Measurements from ENCODE around the gene BACH2.
"Not testable (repeated sequence)": the region's sequence is repeated elsewhere in the genome, so short reads cannot be mapped to it uniquely, and the experiment has no call there.

The BACH2 gene

DNA sequence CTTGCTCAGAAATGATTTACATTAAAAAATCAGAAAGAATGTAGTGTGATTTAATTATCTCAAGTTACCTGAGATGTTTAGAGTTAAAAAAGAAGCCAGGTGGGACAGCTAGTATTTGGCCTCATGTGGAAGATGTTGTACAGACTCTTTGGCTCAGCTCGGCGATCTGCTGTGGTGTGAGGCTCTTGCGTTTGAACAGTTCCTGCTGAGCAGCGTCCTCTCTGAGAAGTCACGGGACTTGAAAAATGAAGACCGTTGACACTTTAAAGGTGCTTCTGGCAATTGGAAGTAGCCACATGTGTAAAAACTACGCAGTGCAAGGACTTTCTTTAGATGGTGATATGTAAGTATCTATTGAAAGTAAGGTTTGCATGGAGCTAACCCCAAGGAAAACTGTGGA lies 169.0 kb downstream of the BACH2 start:
- DNase-seq (ENCODE audit: low read depth, low spot score): no peak

DNA sequence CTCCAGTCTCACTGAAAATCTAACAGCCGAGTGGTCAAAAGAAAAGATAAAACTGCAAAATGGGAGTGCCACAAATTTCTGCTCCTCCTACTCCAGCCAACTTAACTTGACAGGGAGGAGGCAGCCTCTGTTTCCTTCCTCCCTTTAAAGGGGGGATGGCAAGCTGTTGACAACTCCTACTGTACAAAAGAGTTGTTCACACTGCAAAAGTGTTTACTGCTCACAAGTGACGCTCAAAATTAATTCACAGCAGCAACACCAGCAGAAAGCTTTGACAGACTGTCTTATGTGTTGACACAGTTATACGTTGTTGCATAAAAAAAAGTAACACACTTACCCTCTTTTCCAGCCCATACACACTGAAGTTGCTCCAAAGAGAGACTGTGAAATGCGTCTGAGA lies 169.8 kb downstream of the BACH2 start:
- DNase-seq (ENCODE audit: low read depth, low spot score): no peak

DNA sequence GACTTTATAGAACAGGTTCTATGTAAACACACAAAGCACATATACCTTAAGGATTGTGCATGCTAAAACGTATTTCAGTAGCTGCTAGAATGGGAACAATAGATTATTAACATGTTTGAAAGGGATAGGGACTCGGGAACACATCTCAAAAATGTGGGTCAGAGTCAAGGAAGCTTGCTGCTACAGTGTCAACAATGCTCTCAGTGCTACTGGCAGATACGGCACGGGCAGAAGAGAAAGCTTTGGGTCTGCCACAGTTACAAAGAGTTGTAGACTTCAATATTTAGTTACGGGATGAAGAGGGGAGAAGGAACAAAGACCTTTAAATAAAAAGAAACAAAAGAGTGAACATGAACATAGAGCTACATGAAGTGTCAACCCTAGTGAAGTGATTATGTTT lies 170.5 kb downstream of the BACH2 start:
- DNase-seq (ENCODE audit: low read depth, low spot score): no peak

DNA sequence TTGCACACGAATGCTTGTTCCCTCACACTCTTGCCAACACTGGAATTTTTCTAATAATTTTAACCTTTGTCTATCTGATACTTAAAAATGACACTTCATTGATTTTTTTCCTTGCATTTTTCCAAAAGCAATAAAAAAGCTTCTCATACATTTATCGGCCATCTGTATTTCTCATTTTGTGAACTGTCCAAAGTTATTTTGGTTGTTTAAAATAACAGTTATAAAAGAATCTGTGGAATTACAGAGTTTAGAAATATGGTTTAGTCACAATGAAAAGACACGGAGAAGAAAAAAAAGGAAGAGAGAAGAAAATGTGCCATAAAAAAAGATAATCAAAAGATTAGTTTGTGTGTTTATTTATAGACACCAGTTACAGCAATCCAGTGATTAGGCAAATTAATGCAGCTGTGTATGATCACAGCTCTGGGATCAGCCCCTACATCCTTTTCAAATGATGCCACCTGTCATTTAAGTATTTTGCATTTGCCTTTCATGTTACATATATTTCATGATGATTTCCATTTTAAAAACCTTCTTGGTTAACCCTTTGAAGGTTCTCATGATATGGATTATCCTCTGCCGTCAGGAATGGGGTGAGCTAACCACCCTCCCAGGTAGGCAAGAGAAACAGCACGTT lies 171.7 kb downstream of the BACH2 start:
- no peak for DNase-seq (ENCODE audit: low read depth, low spot score)

DNA sequence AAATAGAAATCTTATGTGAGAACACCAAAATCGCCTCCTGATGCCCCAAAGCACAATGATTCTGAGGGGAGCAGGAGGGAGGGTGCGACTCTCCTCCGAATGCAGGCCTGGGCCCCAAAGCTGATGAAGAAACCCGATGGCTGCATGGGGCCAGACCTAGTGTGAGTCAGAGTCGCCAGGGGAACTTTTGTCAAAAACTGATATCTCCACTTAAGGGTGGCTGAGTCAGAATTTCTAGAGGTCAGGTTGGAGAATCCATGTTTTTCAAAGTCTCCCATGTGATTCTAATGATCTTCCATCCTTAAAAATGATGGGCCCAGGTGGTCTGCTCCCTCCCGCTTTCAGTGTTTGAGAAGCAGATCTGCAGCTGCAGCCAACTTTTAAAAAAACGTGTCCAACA lies 172.8 kb downstream of the BACH2 start:
- DNase-seq (ENCODE audit: low read depth, low spot score): peak; percentile 16

DNA sequence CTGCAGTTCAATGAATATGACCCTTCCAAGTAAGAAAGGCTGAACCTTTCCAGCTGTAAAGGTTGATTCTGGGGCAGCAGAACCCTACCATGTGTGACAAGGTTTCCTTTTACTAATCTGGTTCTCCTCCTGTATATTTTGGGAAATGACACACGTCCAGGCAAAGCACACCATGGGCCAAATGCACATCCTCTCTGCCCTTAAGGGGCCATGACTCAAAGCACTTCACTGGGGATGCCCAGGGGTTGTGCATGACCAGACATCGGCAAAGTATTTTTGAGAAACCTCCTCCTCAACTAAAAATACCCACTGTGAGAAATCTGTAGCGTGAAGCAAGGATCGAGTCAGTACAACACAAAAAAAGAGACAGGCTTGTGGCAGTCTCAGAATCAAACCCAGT lies 174.7 kb downstream of the BACH2 start:
- DNase-seq (ENCODE audit: low read depth, low spot score): no peak

DNA sequence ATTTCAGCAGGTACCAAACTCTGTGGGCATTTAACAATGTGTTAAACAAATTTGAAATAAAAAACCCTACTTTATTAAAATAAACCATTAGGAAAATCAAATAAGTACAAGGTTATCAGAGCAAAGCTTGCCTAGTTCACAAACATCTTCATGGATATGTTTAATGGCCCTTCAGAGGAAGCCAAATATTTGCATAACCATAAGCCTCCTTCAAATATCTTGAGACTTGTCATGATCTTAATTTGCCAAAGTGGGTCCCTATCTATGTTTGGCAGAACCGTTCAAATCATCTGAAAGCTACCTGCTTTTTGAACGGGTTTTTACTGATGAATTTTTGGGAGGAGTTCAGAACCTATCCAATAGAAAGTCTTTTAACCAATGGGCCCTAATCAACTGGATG lies 176.3 kb downstream of the BACH2 start:
- DNase-seq (ENCODE audit: low read depth, low spot score): no peak

DNA sequence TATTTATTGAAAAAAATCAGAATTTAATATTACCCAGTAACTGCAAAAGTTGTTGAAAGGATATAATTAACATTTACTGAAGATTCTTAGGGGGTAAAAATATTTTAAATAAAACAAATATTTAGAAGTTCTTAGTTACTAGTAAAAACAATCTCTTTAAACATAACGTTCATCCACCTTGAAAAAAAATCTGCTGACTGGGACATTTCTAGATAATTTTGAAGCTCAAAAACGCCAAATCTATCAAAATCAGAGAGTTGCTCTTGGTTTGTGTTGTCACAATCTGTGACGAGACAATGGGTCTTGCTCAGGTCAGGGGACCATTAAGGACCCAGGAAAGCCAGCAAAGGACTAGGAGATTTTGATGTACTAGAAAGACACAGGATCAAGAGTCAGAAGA lies 177.0 kb downstream of the BACH2 start:
- DNase-seq (ENCODE audit: low read depth, low spot score): no peak

DNA sequence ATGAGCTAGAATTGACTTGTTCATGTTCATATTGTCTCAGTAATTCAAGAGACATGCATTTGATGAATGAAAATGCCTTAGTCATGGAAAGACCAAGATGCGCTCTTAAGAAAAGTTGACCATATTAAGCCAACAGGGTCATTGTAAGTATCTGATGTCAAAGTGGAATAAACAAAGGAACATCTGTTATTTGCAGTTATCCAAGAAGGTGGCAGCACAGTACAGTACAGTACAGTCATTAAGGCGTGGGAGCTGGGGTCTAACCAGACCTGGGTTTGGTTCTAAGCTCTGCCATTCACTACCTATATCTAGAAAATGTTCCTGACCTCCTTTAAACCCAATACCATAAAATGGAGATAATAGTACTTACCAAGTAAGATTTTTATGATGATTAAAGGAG lies 178.1 kb downstream of the BACH2 start:
- DNase-seq (ENCODE audit: low read depth, low spot score): no peak

DNA sequence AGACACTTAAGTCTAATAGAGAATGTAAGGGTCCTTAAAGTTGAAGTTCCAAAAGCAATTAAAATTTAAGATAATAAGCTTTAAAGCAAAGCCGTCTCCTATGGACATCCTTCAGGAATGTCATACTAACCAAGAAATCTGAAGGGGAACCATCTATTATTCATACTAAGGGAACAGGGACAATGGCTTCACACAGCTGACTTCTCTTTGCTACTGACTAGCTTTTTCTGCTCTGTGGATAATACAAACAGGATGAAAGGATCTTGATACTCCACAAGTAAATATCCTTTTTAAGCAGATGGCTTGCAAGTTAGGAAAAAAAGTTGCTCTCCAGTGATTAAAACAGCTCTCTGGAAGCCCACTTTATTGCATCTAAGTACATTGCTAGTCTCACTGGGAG lies 178.6 kb downstream of the BACH2 start:
- no peak for DNase-seq (ENCODE audit: low read depth, low spot score)

DNA sequence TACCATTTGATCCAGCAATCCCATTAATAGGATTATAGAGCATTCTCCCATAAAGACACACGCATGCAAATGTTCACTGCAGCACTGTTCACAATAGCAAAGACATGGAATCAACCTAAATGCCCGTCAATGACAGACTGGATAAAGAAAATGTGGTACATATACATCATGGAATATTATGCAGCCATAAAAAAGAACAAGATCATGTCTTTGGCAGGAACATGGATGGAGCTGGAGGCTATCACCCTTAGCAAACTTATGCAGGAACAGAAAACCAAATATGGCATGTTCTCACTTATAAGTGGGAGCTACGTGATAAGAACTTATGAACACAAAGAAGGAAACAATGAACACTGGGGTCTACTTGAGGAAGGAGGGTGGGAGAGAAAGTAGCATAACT lies 180.5 kb downstream of the BACH2 start:
- DNase-seq (ENCODE audit: low read depth, low spot score): not testable (repeated sequence)

DNA sequence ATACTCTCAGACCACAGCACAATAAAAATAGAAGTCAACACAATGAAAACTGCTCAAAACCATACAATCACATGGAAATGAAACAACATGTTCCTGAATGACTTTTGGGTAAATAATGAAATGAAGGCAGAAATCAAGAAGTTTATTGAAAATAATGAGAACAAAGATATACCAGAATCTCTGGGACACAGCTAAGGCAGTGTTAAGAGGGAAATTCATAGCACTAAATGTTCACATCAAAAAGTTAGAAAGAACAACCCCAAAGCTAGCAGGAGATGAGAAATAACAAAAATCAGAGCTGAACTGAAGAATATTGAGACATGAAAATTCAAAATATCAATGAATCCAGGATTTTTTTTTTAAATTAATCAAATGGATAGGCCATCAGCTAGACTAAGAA lies 183.3 kb downstream of the BACH2 start:
- no peak for DNase-seq (ENCODE audit: low read depth, low spot score)

DNA sequence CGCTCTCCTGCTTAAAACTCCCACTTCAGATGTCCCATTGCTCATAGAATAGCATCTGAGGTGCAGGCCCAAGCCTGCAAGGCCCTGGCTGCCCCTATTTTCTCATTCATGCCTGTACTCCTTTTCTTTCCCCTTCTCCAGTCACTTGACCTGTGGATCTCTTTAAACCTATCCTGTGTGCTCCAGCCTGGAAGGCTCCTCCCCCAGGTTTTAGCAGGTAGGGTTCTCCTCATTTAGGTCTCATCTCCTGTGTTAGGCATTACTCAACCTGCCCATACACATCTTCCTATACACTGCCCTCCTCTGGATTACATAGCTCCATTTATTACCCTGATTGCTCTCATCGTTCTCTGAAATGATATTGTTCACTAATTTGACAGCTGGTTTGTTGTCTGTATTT lies 185.3 kb downstream of the BACH2 start:
- DNase-seq (ENCODE audit: low read depth, low spot score): no peak

DNA sequence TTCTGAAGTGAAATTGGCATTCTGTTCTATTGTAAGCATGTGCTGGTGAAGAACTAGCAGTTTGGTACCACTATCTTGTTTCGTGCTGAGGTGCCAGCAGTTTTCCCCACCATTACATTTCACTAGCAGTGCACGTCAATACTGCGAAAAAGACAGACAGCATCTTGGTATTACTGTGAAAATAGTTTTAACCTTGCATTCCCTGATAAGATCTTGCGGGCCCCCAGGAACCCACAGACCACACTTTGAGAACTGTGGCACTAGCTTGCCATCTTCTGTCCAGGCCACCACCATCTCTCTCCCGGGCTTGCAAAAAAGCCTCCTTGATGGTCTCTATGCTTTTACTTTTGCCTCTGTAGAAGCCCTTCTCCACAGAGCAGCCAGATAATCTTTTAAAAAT lies 185.7 kb downstream of the BACH2 start:
- no peak for DNase-seq (ENCODE audit: low read depth, low spot score)

DNA sequence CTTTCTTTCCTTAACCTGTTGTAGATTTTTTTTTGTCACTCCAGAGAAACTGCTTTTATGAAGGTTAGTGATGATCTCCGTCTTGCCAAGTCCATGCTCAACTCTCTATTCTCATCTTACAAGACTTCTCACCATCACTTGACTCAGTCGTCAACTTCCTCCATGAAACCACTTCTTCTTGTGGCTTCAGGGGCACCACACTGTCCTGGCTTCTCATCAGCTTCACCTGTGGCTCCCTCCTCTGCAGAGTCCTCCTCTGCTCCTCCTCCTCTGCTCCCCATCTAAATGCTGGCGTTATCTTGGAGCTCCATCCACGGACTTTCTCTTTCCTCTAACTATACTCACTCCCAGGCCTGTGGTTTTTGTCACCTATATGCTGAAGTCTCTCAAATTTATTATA lies 187.5 kb downstream of the BACH2 start:
- DNase-seq (ENCODE audit: low read depth, low spot score): no peak

DNA sequence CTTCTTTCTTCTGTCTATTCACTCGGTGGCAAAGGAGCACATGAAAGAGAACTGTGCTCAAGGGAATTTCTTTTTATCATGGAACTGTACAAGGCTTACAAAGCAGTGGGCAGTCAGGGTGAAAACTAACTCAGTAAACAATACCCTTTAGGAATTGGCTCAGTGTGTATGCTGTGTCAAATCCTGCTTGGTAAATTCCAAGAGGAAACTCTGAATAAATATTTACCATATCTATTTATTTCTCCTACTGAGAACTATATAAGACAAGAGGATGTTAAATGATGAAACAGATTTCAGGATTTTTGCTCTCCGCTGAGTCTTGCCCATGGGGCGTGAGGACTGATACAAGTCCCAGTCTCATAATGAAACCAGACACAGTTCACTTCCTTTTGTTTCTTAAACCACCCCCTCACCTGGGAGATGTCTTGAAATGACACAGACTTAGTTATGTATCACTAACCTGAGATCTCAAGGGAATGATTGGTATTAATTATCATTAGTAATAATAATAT lies 188.8 kb downstream of the BACH2 start:
- no peak for DNase-seq (ENCODE audit: low read depth, low spot score)

DNA sequence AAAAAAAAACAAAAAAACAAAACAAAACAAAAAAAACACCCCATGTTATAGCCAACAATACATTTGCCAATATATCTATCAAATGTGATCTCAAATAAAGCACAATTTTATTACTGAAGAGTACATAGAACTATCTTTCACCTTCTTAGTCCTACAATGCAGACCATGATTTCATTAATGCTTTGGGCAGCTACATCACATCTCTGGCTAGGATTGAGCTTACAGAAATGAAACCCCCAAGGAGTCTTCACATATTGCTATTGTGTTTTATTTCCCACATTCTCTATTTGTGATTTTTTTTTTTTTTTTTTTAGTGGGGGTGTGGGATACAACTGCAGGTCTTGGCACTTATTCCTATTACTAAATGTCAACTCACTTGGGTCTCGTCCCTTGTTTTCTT lies 189.3 kb downstream of the BACH2 start:
- no peak for DNase-seq (ENCODE audit: low read depth, low spot score)

DNA sequence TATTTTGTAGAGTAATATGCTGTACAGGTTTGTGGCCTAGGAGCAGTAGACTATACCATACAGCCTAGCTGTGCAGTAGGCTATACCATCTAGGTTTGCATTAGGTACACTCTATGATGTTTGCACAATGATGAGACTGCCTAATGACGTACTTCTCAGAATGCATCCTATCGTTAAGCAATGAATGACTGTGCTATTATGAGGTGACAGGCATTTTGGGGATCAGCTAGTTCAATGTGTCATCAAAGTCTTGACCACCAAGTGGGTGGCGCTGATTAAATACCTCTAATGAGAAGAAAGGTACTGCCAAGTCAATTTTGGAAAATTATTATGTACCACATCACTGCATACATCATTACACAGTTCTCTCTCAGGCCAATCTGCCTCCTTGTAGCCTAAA lies 190.2 kb downstream of the BACH2 start:
- no peak for DNase-seq (ENCODE audit: low read depth, low spot score)

DNA sequence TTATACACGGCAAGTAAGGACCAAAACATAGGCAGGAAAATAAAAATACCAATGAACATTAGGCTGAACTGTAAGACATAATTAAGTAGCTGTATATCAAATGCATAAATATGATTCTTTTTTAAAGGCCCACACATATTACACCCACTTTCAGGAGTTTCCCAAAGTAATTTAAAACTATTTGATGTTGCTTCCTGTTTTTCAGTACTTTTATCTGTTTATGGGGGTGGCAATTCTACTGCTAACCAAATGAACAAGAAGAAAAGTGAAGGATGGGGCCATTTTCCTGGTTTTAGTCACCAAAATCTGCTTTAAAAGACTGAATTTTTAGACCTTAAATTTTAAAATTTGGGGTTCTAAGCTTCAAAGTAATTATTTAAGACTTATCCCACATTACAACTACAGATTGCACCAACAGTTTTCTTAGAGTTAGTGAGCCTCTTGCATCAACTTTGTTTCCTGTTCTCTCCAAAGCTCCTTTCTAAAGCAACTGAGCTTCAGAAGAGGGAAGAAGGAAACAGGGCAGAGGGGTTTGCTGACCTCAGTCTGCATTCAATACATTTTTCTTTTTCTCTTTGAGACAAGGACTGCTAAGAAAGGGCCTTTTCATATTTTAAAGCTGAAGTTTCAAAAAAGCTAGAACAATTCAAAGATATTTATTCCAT lies 191.0 kb downstream of the BACH2 start:
- DNase-seq (ENCODE audit: low read depth, low spot score): no peak

DNA sequence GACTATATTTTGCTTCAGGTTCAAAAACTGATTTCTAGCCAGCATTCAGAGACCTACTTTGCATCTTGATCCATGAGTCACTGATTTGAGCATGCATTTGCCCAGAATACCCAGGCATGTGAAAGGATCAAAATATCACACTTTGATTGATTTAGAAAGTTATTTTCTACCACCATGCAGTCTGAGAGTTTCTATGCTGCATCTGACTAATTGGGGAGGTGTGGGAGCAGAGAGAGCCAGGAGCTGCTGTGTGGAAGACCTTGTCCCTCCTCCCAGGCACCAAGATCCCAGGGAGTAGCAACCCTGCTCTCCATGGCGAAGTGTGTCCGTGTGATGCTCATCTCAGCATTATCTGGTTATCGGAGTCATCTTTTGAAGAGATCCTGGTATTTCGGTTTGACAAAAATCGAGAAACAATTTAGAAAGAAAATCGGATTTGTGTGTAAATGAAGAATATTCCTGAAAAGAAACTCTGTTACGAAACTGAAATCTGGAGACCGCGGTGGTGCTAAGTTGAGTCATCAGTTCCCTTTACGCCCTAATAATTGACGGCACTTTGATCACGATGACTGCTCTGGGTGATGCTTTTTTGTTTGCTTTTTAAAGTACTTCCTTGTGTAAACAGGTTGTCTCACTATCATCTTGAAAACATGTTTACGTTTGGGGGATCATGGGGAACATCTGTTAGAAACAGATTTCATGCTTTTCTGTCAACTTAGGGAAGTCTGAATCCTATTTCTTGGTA lies 193.4 kb downstream of the BACH2 start:
- no peak for DNase-seq (ENCODE audit: low read depth, low spot score)

DNA sequence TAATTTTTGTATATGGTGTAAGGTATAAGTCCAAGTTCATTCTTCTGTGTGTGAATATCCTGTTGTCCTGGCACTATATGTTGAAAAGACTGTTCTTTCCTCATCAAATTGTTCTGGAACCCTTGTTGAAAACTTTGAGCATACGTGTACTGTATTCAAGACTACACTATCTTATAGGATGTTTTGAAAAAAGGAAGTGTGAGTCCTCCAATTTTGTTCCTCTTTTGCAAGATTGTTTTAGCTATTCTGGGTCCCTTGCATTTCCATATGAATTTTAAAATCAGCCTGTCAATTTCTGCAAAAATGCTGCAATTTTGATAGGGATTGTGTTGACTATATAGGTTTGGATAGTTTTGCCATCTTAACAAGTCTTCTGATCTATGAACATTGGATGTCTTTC lies 195.2 kb downstream of the BACH2 start:
- no peak for DNase-seq (ENCODE audit: low read depth, low spot score)

DNA sequence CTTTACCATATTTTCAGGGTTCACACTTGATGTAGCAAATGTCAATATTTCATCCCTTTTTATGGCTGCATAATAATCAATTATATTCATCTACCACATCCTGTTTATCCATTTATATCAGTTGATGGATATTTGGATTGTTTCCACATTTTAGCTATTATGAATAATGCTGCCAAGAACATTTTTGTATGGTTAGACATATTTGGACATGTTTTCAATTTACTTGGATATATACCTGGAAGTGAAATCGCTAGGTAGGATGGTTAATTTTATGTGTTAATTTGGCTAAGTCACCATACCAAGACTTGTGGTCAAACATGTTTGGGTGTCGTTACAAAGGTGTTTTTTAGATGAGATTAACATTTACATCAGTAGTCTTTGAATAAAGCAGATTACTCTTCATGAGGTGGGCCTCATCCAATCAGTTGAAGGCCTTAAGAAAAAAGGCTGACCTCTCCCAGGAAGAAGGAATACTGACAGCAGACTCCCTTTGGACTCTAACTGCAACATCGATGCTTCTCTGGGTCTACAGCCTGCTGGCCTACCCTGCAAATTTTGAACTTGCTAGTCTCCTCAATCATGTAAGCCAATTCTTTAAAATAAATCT lies 196.5 kb downstream of the BACH2 start:
- no peak for DNase-seq (ENCODE audit: low read depth, low spot score)

DNA sequence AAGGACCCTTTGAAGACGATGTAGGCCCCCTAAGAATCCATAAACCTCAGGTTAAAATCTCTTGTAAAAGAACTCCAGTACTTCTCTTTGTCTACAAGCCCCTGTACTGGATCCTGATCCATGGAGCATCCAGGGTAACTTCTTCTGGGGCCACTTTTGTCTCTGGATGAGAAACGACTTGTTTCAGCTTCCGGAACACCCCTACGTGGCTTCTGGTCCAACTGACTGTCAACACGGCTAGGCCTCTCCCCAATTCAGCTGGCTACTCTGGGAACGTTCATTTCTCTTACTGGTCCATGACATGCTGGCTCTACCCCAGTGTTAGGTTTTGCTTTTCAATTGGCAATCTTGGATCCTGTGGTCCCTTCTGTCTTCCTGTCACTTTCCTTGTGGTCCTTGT lies 198.0 kb downstream of the BACH2 start:
- no peak for DNase-seq (ENCODE audit: low read depth, low spot score)

All from activated naive CD8-positive, alpha-beta T cell treated with anti-CD3 and anti-CD28 coated beads, Interleukin-2, amount 50 U/mL, for 16 hours (primary cell).